Activated naive CD4-positive, alpha-beta T cell treated with anti-CD3 and anti-CD28 coated beads, Interleukin-2, amount 10 ng/mL, durations not matched to agents 7 days and 5 days (primary cell): Measurements from ENCODE around the gene PAX4.

Source experiments
- CTCF ChIA-PET: fragments of 350-600 bp; sonication (Branson Sonifier 250); formaldehyde crosslinking; loops from one replicate; lab custom pipeline; 2021; ENCODE audit warnings: antibody characterized with exemption; lab: Charles Lee
- DNase-seq: peaks from one replicate; pipeline ENCODE4 v3.0.0-alpha.2; 2020
- H3K27ac Mint-ChIP-seq: one replicate; pipeline ENCODE4 v1.8.0; 2021; ENCODE audit warnings: mild to moderate bottlenecking, moderate library complexity, mixed read lengths
- H3K27me3 Mint-ChIP-seq: one replicate; pipeline ENCODE4 v1.8.0; 2021; ENCODE audit warnings: mild to moderate bottlenecking, mixed read lengths
- H3K36me3 Mint-ChIP-seq: one replicate; pipeline ENCODE4 v1.8.0; 2021; ENCODE audit warnings: mixed read lengths
- H3K4me1 Mint-ChIP-seq: one replicate; pipeline ENCODE4 v1.8.0; 2021; ENCODE audit warnings: mixed read lengths
- H3K4me3 Mint-ChIP-seq: one replicate; pipeline ENCODE4 v1.8.0; 2021; ENCODE audit warnings: mild to moderate bottlenecking, moderate library complexity, mixed read lengths
- H3K9me3 Mint-ChIP-seq: one replicate; pipeline ENCODE4 v1.8.0; 2021; ENCODE audit warnings: mixed read lengths

PAX4 gene

GRCh38 chr7:127648986-127649385 is 31.0 kb upstream of the PAX4 start:
- H3K4me3 Mint-ChIP-seq, result no peak overlapping the region
- peaks cover 17% of the 10 kb centered on the region for H3K27me3 Mint-ChIP-seq
- peaks cover 16% of the 10 kb centered on the region for H3K4me1 Mint-ChIP-seq
- H3K27ac Mint-ChIP-seq, result no peak overlapping the region
- no peak for DNase-seq
- H3K9me3 Mint-ChIP-seq, result no peaks in the 10 kb centered on the region
- H3K36me3 Mint-ChIP-seq, result peaks cover 5% of the 10 kb centered on the region
- CTCF ChIA-PET, result no interaction called here

- no peak for DNase-seq
- no peak overlapping the region for H3K4me3 Mint-ChIP-seq
- H3K36me3 Mint-ChIP-seq, result no peaks in the 10 kb centered on the region
- H3K9me3 Mint-ChIP-seq, result no peaks in the 10 kb centered on the region
- H3K27ac Mint-ChIP-seq, result no peak overlapping the region
- CTCF ChIA-PET, result no interaction called here
- H3K27me3 Mint-ChIP-seq, result peaks cover 22% of the 10 kb centered on the region
- H3K4me1 Mint-ChIP-seq, result peaks cover 3% of the 10 kb centered on the region
Measured at GRCh38 chr7:127647636-127648035, 29.7 kb upstream of the PAX4 start.

- Mint-ChIP-seq H3K27me3 (peaks cover 29% of the 10 kb centered on the region), H3K9me3 (no peaks in the 10 kb centered on the region), H3K36me3 (no peaks in the 10 kb centered on the region), H3K4me3 (no peak overlapping the region), H3K4me1 (no peaks in the 10 kb centered on the region), H3K27ac (no peak overlapping the region)
- no peak for DNase-seq
- CTCF ChIA-PET, result no interaction called here
Measured at GRCh38 chr7:127644484-127644883, 26.5 kb upstream of the PAX4 start.

- Mint-ChIP-seq H3K27me3 (peaks cover 22% of the 10 kb centered on the region), H3K27ac (no peak overlapping the region), H3K36me3 (no peaks in the 10 kb centered on the region), H3K4me3 (no peak overlapping the region), H3K4me1 (no peaks in the 10 kb centered on the region), H3K9me3 (no peaks in the 10 kb centered on the region)
- DNase-seq, result no peak
- CTCF ChIA-PET, result no interaction called here
Measured at GRCh38 chr7:127638197-127638596, 20.3 kb upstream of the PAX4 start.

GRCh38 chr7:127635659-127636285 is 17.8 kb upstream of the PAX4 start:
- Mint-ChIP-seq H3K27me3 (peaks cover 29% of the 10 kb centered on the region), H3K4me3 (no peak overlapping the region), H3K27ac (no peak overlapping the region), H3K4me1 (no peaks in the 10 kb centered on the region), H3K36me3 (no peaks in the 10 kb centered on the region), H3K9me3 (no peaks in the 10 kb centered on the region)
- CTCF ChIA-PET, result no interaction called here
- no peak for DNase-seq

- CTCF ChIA-PET, result interaction anchor here (0.6 kb wide), 1 partner anchor 164 kb away, joined by 3 read pairs; no protein-coding TSS in a partner anchor
- no peak overlapping the region for H3K27ac Mint-ChIP-seq
- H3K4me3 Mint-ChIP-seq, result no peak overlapping the region
- no peaks in the 10 kb centered on the region for H3K36me3 Mint-ChIP-seq
- H3K4me1 Mint-ChIP-seq, result no peaks in the 10 kb centered on the region
- no peak for DNase-seq
- H3K9me3 Mint-ChIP-seq, result no peaks in the 10 kb centered on the region
- H3K27me3 Mint-ChIP-seq, result peaks cover 44% of the 10 kb centered on the region
Measured at GRCh38 chr7:127632276-127632910, 14.5 kb upstream of the PAX4 start.

- H3K4me1 Mint-ChIP-seq, result no peaks in the 10 kb centered on the region
- H3K27me3 Mint-ChIP-seq, result peaks cover 42% of the 10 kb centered on the region
- CTCF ChIA-PET, result interaction anchor here (0.6 to 1.4 kb wide), 4 partner anchors 14 to 580 kb away, joined by 3 to 5 read pairs (median 4); no protein-coding TSS in a partner anchor
- no peaks in the 10 kb centered on the region for H3K36me3 Mint-ChIP-seq
- no peaks in the 10 kb centered on the region for H3K9me3 Mint-ChIP-seq
- no peak overlapping the region for H3K27ac Mint-ChIP-seq
- peak; percentile 49 for DNase-seq
- H3K4me3 Mint-ChIP-seq, result no peak overlapping the region
Measured at GRCh38 chr7:127629268-127629854, 11.4 kb upstream of the PAX4 start.

GRCh38 chr7:127628445-127628844 is 10.5 kb upstream of the PAX4 start:
- CTCF ChIA-PET, result interaction anchor here (1.0 to 1.4 kb wide), 3 partner anchors 13 to 581 kb away, joined by 3 to 5 read pairs (median 4); no protein-coding TSS in a partner anchor
- no peaks in the 10 kb centered on the region for H3K4me1 Mint-ChIP-seq
- peaks cover 46% of the 10 kb centered on the region for H3K27me3 Mint-ChIP-seq
- no peak overlapping the region for H3K4me3 Mint-ChIP-seq
- H3K9me3 Mint-ChIP-seq, result no peaks in the 10 kb centered on the region
- no peak overlapping the region for H3K27ac Mint-ChIP-seq
- H3K36me3 Mint-ChIP-seq, result no peaks in the 10 kb centered on the region
- no peak for DNase-seq

GRCh38 chr7:127625331-127625730 is 7.4 kb upstream of the PAX4 start:
- CTCF ChIA-PET, result no interaction called here
- no peaks in the 10 kb centered on the region for H3K4me1 Mint-ChIP-seq
- peaks cover 44% of the 10 kb centered on the region for H3K27me3 Mint-ChIP-seq
- no peaks in the 10 kb centered on the region for H3K36me3 Mint-ChIP-seq
- no peak for DNase-seq
- H3K4me3 Mint-ChIP-seq, result no peak overlapping the region
- H3K9me3 Mint-ChIP-seq, result no peaks in the 10 kb centered on the region
- H3K27ac Mint-ChIP-seq, result no peak overlapping the region

GRCh38 chr7:127620406-127621233 is 2.7 kb upstream of the PAX4 start:
- H3K4me1 Mint-ChIP-seq, result no peaks in the 10 kb centered on the region
- H3K9me3 Mint-ChIP-seq, result no peaks in the 10 kb centered on the region
- no peak overlapping the region for H3K4me3 Mint-ChIP-seq
- no peaks in the 10 kb centered on the region for H3K36me3 Mint-ChIP-seq
- no peak for DNase-seq
- H3K27me3 Mint-ChIP-seq, result peaks cover 70% of the 10 kb centered on the region
- CTCF ChIA-PET, result no interaction called here
- no peak overlapping the region for H3K27ac Mint-ChIP-seq

- H3K9me3 Mint-ChIP-seq, result no peaks in the 10 kb centered on the region
- no peak for DNase-seq
- H3K27ac Mint-ChIP-seq, result no peak overlapping the region
- H3K27me3 Mint-ChIP-seq, result peaks cover 78% of the 10 kb centered on the region
- CTCF ChIA-PET, result no interaction called here
- H3K4me1 Mint-ChIP-seq, result no peaks in the 10 kb centered on the region
- no peaks in the 10 kb centered on the region for H3K36me3 Mint-ChIP-seq
- H3K4me3 Mint-ChIP-seq, result no peak overlapping the region
Measured at GRCh38 chr7:127619681-127620405, 1.9 kb upstream of the PAX4 start.

GRCh38 chr7:127618775-127619174 is 833 bp upstream of the PAX4 start:
- Mint-ChIP-seq H3K36me3 (no peaks in the 10 kb centered on the region), H3K9me3 (no peaks in the 10 kb centered on the region), H3K4me3 (no peak overlapping the region), H3K4me1 (no peaks in the 10 kb centered on the region), H3K27me3 (peaks cover 79% of the 10 kb centered on the region), H3K27ac (no peak overlapping the region)
- no peak for DNase-seq
- CTCF ChIA-PET, result no interaction called here

GRCh38 chr7:127616724-127617123 is 1.2 kb downstream of the PAX4 start:
- H3K27me3 Mint-ChIP-seq, result peaks cover 94% of the 10 kb centered on the region
- CTCF ChIA-PET, result interaction anchor here (1.7 kb wide), 1 partner anchor 12 kb away, joined by 4 read pairs; no protein-coding TSS in a partner anchor

GRCh38 chr7:127612263-127612662 is 5.7 kb downstream of the PAX4 start:
- Mint-ChIP-seq H3K9me3 (no peaks in the 10 kb centered on the region), H3K4me1 (no peaks in the 10 kb centered on the region), H3K36me3 (no peaks in the 10 kb centered on the region), H3K27me3 (peaks cover 55% of the 10 kb centered on the region), H3K4me3 (no peak overlapping the region), H3K27ac (no peak overlapping the region)
- CTCF ChIA-PET, result no interaction called here
- no peak for DNase-seq

More at GRCh38 chr7:127616724-127617123, 1.2 kb downstream of the PAX4 start:
- Mint-ChIP-seq H3K4me3 (no peak overlapping the region), H3K9me3 (no peaks in the 10 kb centered on the region), H3K36me3 (no peaks in the 10 kb centered on the region), H3K27ac (no peak overlapping the region), H3K4me1 (no peaks in the 10 kb centered on the region)
- DNase-seq, result no peak
